Stimulated activated naive CD8-positive, alpha-beta T cell treated with anti-CD3 and anti-CD28 coated beads, Interleukin-15, Interleukin-2, amounts not matched to agents 100 ng/mL and 50 ng/mL, for 24 hours (primary cell): Measurements from ENCODE around the gene SRD5A2.

ENCODE experiments used
- H3K27ac Mint-ChIP-seq: one replicate; pipeline ENCODE4 v1.8.0; 2021; ENCODE audit warnings: mild to moderate bottlenecking, mixed read lengths
- H3K27me3 Mint-ChIP-seq: one replicate; pipeline ENCODE4 v1.8.0; 2021; ENCODE audit warnings: mixed read lengths
- H3K36me3 Mint-ChIP-seq: one replicate; pipeline ENCODE4 v1.8.0; 2021; ENCODE audit warnings: low read depth, mixed read lengths
- H3K4me1 Mint-ChIP-seq: one replicate; pipeline ENCODE4 v1.8.0; 2021; ENCODE audit warnings: low read depth, mixed read lengths
- H3K4me3 Mint-ChIP-seq: one replicate; pipeline ENCODE4 v1.8.0; 2021; ENCODE audit warnings: mild to moderate bottlenecking, mixed read lengths
- H3K9me3 Mint-ChIP-seq: one replicate; pipeline ENCODE4 v1.8.0; 2021; ENCODE audit warnings: mixed read lengths

The SRD5A2 gene, protein sequence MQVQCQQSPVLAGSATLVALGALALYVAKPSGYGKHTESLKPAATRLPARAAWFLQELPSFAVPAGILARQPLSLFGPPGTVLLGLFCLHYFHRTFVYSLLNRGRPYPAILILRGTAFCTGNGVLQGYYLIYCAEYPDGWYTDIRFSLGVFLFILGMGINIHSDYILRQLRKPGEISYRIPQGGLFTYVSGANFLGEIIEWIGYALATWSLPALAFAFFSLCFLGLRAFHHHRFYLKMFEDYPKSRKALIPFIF

DNA sequence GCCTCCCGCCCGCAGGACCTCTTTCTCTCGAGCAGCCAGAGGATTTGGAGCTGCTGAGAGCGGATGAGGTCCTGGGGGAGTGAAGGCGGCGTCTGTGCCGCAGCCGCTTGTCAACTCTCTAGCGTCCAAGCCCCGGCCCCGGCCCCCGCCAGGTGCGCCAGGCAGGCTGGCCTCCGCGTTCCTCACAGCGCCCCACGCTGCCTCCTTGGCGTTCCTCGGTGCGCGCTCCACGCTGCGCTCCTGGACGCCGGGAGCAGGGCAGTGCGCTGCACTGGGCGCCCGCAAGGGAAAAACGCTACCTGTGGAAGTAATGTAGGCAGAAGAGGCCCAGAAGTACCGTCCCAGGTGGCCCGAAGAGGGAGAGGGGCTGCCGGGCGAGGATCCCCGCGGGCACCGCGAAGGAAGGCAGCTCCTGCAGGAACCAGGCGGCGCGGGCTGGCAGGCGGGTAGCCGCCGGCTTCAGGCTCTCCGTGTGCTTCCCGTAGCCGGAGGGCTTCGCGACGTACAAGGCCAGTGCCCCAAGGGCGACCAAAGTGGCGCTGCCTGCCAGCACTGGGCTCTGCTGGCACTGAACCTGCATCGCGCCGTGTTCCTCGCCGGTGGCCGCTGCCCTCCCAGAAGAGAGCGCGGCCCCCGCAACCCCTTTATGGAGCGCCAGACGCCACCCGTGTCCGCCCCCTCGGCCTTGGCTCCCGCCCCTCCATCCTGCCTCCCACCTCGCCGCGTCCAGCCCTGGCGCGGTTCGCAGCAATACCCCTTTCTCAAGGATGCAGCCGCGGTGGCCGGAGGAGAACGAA, at the start of gene SRD5A2:
Gene SRD5A2 (minus strand): TSS at position 618 of the 797 bp plus-strand sequence. CDS start 38 bp downstream, at position 580.
- H3K27me3 Mint-ChIP-seq, result peaks cover 54% of the 10 kb centered on the region
- no peaks in the 10 kb centered on the region for H3K36me3 Mint-ChIP-seq
- H3K4me1 Mint-ChIP-seq, result no peaks in the 10 kb centered on the region
- H3K9me3 Mint-ChIP-seq, result no peaks in the 10 kb centered on the region
- no peak within 1 kb of the TSS for H3K4me3 Mint-ChIP-seq
- H3K27ac Mint-ChIP-seq, result no peak within 1 kb of the TSS

DNA sequence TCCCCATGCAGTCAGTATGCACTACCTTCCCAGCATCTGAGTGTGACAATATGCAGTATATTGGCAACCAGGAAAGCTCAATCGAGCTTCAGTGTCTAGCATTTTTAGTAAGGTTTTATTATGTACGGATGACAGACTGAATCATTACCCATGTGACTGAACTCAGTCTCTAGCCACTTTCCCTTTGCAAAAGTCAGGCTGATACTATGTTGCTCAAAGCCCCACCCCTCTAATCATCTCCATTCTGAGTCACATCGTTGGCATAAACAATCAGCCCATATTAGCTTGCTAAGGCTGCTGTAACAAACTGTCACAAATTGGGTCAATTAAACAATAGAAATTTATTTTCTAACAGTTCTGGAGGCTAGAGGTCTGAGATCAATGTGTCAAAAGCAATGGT, 25.8 kb upstream of the SRD5A2 start:
- peaks cover 3% of the 10 kb centered on the region for H3K27me3 Mint-ChIP-seq
- no peak overlapping the region for H3K4me3 Mint-ChIP-seq
- peaks cover 16% of the 10 kb centered on the region for H3K9me3 Mint-ChIP-seq
- no peaks in the 10 kb centered on the region for H3K36me3 Mint-ChIP-seq
- H3K4me1 Mint-ChIP-seq, result no peaks in the 10 kb centered on the region
- no peak overlapping the region for H3K27ac Mint-ChIP-seq

DNA sequence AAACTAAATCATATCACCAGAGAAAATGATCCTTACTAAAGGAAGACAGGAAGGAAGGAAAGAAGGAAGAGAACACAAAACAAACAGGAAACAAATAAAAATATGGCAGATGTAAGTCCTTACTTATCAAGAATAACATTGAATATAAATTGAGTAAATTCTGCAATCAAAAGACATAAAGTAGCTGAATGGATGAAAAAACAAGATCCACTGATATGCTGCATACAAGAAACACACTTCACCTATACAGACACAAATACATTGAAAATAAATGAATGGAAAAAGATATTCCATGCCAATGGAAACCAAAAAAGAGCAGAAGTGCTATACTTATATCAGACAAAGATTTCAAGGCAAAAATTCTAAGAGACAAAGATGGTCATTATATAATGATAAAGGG, 18.0 kb upstream of the SRD5A2 start:
- Mint-ChIP-seq H3K36me3 (no peaks in the 10 kb centered on the region), H3K27ac (no peak overlapping the region), H3K27me3 (peaks cover 3% of the 10 kb centered on the region), H3K4me1 (no peaks in the 10 kb centered on the region), H3K4me3 (no peak overlapping the region), H3K9me3 (peaks cover 19% of the 10 kb centered on the region)

DNA sequence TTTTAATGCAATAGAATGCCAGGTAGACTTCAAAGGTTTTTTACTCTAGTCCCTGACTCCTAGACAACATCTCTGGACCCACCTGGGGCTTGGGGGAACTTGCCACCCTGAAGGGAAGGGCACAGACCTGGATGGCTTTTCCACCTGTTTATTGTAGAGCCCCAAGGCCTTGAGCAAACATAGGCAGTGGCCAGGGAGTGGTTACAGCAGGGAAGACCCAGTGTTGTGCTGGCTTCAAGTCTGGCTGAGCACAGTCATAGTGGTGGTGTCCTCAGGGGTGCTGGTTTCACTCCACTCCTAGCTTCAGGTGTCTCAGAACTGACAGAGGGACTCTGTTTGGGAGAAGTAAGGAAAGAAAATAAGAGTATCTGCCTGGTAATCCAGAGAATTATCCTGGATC, 5.5 kb upstream of the SRD5A2 start:
- Mint-ChIP-seq H3K4me3 (no peak overlapping the region), H3K27me3 (peaks cover 35% of the 10 kb centered on the region), H3K4me1 (no peaks in the 10 kb centered on the region), H3K9me3 (peaks cover 6% of the 10 kb centered on the region), H3K36me3 (no peaks in the 10 kb centered on the region), H3K27ac (no peak overlapping the region)

DNA sequence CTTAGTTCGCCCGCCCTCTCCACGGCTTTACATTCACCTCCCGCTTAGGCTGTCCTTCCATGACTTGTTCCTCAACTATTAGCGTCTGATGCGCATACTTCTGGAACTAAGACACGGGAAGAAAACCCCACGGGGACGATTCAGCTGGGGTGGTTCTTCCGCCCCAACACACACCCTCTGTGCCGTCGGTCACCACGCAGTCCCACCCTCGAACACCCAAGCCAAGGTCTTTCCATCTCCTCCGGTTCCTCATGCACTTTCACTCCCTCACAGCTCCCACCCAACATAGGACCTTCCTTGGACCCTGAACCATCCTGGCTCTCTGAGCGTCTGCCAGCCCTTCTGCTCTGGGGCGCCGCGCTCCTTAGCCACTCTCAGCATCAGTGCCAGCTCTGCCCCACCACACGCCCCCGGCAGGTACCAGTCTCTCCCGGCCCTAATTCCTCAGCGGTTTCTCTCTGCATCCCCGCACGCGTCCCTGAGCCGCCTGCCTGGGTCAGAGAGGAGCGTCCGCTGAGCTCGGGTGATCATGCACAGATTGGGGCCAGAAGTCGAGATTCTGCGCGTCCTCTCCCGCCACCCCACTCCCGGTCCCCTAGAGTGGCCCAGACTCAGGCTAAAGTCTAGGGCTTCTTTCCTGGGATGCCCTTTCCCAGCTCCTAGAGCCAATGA, 522 bp upstream of the SRD5A2 start:
- Mint-ChIP-seq H3K4me1 (no peaks in the 10 kb centered on the region), H3K4me3 (no peak overlapping the region), H3K27ac (no peak overlapping the region), H3K27me3 (peaks cover 54% of the 10 kb centered on the region), H3K36me3 (no peaks in the 10 kb centered on the region), H3K9me3 (no peaks in the 10 kb centered on the region)

DNA sequence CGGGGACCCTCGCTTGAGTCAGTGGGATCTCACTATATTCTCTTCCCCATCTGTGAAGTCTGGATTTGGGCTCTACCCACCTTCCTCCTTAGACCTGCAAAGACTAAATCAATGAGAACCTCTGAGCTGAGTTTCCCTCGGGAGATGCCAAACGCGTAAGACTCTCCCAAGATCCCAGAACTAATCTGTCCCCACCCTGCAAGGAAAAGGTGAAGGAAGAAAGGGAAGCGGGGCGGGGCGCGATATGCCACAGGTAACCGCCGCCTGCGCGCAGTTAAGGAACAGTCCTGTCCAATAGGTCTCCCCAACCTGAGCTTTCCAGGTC, 780 bp downstream of the SRD5A2 start:
- H3K27ac Mint-ChIP-seq, result no peak overlapping the region
- no peaks in the 10 kb centered on the region for H3K9me3 Mint-ChIP-seq
- no peak overlapping the region for H3K4me3 Mint-ChIP-seq
- H3K36me3 Mint-ChIP-seq, result no peaks in the 10 kb centered on the region
- H3K4me1 Mint-ChIP-seq, result no peaks in the 10 kb centered on the region
- H3K27me3 Mint-ChIP-seq, result peaks cover 54% of the 10 kb centered on the region

DNA sequence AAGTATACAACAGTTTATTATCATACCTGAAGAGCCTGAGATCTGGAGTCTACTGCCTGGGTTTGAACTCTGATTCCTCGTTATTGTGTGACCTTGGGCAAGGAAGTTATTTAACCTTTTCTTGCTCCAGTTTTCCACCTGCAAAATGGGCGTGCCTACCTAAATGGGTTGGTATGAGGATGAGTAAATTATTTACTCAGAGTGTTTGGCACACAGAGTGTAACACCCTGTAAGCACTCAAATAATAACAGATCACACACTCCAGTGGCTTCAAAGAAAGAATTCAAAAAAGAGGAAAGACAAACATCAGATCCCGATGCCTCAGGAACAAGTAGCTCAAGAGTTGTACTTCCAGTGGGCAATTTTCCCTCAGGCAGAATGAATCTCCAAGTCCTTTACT, 2.4 kb downstream of the SRD5A2 start:
- H3K27ac Mint-ChIP-seq, result no peak overlapping the region
- peaks cover 44% of the 10 kb centered on the region for H3K27me3 Mint-ChIP-seq
- no peak overlapping the region for H3K4me3 Mint-ChIP-seq
- no peaks in the 10 kb centered on the region for H3K4me1 Mint-ChIP-seq
- no peaks in the 10 kb centered on the region for H3K36me3 Mint-ChIP-seq
- H3K9me3 Mint-ChIP-seq, result no peaks in the 10 kb centered on the region

DNA sequence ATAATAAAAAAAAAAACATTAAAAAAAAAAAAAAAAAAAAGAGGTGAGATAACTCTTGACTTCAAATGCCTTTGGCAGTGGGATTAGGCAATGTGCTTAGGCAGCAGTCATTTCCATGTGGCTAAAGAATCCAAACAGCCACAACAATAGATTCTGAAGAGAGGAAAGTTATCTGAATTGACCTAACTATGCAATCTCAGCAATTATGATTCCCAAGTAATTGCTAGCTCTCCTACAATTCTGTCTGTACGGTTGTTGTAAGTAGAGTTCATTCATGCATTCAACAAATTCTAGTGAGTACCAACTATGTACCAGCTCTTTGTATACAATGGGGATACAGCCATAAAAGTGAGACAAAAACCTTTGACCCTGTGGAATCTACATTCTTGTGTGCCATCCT, 3.6 kb downstream of the SRD5A2 start:
- Mint-ChIP-seq H3K27me3 (peaks cover 34% of the 10 kb centered on the region), H3K9me3 (no peaks in the 10 kb centered on the region), H3K27ac (no peak overlapping the region), H3K4me3 (no peak overlapping the region), H3K4me1 (no peaks in the 10 kb centered on the region), H3K36me3 (no peaks in the 10 kb centered on the region)

DNA sequence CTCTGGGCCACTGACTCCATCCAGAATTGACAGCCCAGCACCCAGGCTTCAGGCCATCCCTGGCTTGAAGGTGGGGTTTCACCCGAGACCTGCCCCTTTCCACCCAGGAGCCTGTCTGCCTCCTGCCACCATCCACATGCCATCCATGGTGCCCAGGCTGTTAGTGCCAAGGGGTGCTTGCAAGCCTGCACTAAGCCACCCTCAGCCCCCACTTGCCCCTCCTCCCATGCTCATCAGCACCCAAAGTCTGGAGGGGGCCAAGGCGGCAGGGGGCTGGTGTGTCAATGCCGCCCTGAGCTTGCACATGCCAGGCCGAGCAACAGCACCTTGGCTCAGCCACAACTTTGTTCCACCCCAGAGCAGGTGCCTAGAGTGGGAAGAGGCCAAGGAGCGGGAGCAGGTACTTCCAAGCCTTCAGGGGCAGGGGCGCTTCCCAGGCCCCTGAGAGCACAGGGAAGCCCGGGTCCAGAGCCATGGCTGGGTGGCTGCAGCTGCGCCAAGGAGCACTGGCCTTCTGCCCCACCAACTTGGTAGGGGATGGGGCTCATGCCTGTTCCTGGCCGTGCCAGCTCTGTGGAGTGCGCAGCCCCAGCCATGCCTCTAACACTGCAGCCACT, 12.0 kb downstream of the SRD5A2 start:
- Mint-ChIP-seq H3K27ac (no peak overlapping the region), H3K4me1 (no peaks in the 10 kb centered on the region), H3K4me3 (no peak overlapping the region), H3K36me3 (no peaks in the 10 kb centered on the region), H3K9me3 (no peaks in the 10 kb centered on the region), H3K27me3 (peaks cover 9% of the 10 kb centered on the region)

DNA sequence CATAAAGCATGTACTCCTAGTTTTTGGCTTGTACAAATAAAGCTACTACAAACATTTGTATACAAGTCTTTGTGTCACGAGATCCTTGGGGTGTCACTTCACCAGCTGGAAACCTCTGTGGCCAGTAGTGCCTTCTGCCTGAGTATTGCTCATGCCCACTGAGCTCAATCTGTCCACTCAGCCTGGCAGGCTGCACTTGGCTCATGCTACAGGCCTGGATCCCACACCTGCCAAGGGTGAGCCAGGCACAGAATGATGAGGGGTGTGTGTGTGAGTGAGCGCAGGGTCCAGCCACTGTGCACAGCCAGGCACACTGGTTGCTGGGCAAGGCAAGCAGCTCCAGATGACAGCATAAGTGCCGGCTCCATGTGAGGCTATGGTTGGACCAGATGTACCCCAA, 13.1 kb downstream of the SRD5A2 start:
- Mint-ChIP-seq H3K27ac (no peak overlapping the region), H3K4me3 (no peak overlapping the region), H3K27me3 (peaks cover 13% of the 10 kb centered on the region), H3K9me3 (no peaks in the 10 kb centered on the region), H3K36me3 (no peaks in the 10 kb centered on the region), H3K4me1 (no peaks in the 10 kb centered on the region)

DNA sequence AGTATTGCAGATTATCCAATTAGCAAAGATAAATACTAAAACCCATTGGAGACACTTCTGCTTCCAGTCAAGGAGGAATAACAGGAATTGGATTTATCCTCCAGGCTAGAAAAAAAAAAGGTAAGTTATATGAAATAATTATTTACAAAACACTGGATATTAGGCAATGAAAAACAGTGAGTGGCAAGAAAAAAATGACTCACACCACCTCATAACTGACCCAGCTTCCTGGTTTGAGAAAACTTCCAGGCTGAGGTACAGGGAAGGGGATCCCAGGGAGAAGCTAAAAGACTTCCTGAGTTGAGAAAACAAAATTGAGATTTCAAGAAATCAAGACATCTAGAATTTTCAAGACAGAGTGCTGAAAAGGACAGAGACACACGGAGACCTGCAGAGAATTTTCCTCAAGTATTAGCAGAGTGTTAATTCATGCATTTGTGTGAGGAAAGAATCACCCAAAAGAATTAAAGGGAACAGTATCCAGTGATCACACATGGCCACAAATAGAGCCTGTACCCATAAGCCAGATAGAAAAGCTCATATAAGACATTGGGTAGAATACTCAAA, 17.4 kb downstream of the SRD5A2 start:
- Mint-ChIP-seq H3K36me3 (no peaks in the 10 kb centered on the region), H3K27me3 (peaks cover 27% of the 10 kb centered on the region), H3K27ac (no peak overlapping the region), H3K4me3 (no peak overlapping the region), H3K9me3 (no peaks in the 10 kb centered on the region), H3K4me1 (no peaks in the 10 kb centered on the region)

DNA sequence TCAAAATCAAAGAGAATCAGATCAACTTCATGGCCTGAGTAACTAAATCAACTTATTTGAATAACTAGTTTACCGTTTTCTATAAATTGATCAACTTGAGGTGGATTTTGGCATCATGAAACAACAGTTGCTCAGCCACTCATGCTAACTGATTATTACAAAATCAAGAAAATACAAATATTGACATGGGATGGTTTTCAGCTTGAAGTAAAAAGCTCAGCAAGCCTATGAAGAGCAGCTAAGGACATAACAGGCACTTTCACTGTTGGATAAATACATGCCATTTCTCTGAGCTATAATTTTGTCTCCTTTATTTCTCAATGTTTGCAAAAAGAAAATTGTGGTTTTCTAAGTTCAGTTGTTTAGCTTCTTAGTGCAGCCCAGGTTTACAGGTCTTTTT, 18.9 kb downstream of the SRD5A2 start:
- Mint-ChIP-seq H3K4me1 (no peaks in the 10 kb centered on the region), H3K4me3 (no peak overlapping the region), H3K27ac (no peak overlapping the region), H3K36me3 (no peaks in the 10 kb centered on the region), H3K27me3 (peaks cover 27% of the 10 kb centered on the region), H3K9me3 (no peaks in the 10 kb centered on the region)

DNA sequence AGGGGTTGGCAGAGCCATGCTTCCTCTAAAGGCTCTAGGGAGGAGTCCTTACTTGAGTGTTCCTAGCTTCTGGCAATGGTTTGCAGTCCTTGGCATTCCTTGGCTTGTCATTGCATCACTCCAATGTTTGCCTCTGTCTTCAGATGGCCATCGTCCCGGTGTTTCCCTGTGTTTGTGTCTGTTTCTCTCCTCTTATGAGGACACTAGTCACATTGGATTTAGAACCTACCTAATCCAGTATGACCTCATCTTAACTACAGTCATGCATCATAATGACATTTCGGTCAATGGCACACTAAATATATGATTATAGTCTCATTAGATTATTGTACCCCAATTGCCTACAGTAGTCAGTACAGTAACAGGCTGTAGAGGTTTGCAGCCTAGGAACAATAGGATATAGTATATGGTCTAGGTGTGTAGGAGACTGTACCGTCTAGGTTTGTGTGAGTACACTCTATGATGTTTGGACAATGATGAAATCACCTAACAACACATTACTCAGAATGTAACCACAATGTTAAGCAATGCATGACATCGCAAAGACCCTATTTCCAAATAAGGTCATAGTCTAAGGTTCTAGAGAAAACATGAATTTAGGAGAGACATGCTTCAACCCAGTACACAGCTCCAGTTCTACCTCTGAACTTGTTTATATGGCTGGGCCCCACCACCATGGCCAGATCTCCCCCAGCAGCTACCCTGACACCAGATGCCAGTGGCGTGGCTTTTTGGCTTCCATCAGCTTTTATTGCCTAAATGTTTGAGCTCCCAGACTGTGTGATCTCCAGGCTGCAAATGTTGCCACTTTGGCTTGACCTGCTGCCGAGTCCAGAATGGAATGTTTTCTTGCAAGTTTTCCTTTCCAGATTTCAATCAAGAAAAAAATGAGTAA, 22.1 kb downstream of the SRD5A2 start:
- no peak overlapping the region for H3K27ac Mint-ChIP-seq
- peaks cover 23% of the 10 kb centered on the region for H3K27me3 Mint-ChIP-seq
- H3K4me1 Mint-ChIP-seq, result no peaks in the 10 kb centered on the region
- no peaks in the 10 kb centered on the region for H3K36me3 Mint-ChIP-seq
- no peak overlapping the region for H3K4me3 Mint-ChIP-seq
- peaks cover 7% of the 10 kb centered on the region for H3K9me3 Mint-ChIP-seq

DNA sequence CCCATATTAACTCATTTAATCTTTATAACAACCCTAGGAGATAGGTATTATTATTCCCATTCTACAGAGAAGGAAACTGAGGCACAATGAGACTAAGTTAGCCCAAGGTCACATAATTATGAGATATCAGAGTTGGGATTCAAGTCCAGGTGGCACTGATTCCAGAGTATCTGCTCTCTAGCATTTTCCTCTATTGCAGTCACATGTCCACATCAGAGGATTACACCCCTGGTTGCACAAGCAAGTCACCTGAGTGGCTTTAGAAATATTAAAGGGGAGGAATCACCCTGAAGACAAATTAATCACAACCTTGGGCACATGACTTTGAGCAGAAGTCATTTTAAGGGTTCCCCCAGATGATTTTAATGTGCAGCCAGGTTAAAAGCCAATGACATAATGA, 23.8 kb downstream of the SRD5A2 start:
- Mint-ChIP-seq H3K4me3 (no peak overlapping the region), H3K36me3 (no peaks in the 10 kb centered on the region), H3K9me3 (peaks cover 18% of the 10 kb centered on the region), H3K27ac (no peak overlapping the region), H3K4me1 (no peaks in the 10 kb centered on the region), H3K27me3 (peaks cover 18% of the 10 kb centered on the region)
